Stimulated activated CD4-positive, alpha-beta T cell treated with anti-CD3 and anti-CD28 coated beads, Interleukin-1b, Interleukin-23, amount 100 ng/mL, for 24 hours (primary cell): ENCODE data around the gene ALDOA.
"Not testable (repeated sequence)": the region's sequence is repeated elsewhere in the genome, so short reads cannot be mapped to it uniquely, and the experiment has no call there.

Experiments
- DNase-seq, 4 experiments: peaks; one replicate each; pipeline ENCODE4 v3.0.0-alpha.2; 2020; ENCODE audit warnings: low read depth in 4 of 4, low spot score in 1 of 4

ALDOA gene

DNA sequence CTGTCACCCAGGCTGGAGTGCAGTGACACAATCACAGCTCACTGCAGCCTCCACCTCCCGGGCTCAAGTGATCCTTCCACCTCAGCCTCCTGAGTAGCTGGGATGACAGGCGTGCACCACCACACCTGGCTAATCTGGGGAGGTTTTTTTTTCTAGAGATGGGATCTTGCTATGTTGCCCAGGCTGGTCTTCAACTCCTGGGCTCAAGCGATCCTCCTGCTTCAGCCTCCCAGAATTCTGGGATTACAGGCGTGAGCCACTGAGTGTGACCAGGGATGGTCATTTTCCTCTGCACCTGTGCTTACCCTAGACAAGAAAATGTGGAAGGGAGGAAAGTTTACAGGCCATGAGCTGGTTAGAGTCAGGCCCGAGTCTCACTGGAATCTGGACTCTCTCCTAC, 24.9 kb upstream of the ALDOA start:
- not testable (repeated sequence) for DNase-seq

DNA sequence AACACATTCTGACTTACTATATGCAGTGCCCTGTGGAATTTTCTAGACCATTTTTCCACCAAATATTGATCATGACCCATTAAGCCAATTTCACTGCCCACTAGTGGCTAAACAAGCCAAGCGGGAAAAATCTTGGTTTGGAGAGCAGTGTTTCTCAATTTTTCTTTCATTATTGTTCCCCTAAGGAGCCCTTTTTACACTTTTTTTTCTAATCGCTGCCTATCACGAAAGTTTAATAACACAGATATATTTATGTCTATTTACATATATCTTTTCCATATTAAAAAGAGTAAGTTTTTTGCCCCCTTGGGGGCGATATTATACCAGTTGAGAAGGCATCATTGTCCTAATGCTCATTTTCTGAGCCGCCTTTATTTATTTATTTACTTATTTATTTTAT, 23.7 kb upstream of the ALDOA start:
- no peak for DNase-seq

DNA sequence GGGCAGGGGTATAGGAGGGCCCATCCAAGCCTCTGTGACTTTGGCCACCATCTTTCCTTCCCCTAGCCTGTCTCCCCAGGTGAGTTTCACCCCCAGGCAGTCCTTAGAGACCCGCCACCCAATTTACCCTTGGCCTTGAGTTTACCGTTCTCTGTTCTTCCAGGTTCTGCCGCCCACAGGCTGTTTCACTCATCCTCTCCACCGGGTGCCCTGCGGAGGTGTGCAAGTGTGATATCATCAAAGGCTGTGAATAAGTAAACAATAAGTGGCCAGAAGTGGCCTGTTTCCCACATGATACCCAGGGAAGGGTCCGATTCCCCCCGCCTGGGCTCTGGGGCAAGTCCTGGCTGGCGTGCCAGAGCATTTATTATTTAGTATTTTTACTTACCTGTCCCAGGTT, 19.4 kb upstream of the ALDOA start:
- DNase-seq = no peak

DNA sequence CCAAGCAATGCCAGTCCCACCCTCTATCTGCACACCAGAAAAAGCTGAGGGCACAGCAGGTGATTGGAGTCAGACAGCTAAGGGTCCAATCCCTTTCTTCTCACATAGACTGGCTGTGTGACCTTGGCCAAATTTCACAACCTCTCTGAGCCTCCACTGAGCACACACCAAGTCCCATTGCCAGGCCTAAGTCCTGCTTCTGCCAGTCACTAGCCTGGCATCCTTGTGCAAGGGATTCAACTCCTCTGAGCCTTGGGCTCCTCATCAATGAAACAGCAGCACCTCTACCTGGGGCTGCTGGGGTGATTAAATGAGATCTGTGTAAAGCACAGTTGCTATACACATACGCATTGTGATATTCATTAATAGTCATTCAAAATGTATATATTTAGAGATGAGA, 19.0 kb upstream of the ALDOA start:
- no peak for DNase-seq

DNA sequence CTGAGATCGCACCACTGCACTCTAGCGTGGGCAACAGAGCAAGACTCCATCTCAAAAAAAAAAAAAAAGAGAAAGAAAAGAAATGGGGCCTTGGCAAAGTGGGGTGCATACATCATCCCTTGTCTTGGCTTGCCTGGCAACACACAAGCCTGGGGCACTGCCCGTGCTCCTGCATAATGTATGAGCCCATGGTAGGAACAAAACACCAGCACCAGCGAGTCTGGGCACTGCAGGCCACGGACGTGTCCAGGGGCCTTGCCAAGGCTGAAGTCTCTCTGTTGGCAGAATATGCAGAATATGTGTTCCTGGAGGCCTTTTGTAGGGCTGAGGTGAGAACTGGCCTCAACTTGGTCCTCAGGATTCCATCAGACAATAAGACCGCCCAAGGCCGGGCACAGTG, 15.7 kb upstream of the ALDOA start:
- DNase-seq = no peak

DNA sequence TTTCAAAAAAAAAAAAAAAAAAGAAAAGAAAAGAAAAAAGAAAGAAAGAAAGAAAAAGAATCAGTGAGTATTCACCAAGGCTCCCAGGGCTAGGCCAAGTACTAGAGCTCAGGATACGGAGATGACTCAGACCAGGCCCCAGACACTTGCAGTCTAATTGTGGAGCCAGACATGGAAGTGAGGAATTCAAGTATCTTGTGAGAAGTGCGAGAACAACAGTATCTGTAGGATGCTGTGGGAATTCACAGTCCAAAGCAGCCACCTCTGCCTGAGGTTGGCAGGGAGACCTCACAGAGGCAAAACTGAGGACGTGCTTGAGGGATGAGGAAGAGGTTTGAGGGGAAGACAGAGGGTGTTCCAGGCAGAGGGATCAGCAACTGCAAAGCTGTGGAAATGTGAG, 14.0 kb upstream of the ALDOA start:
- DNase-seq = no peak

DNA sequence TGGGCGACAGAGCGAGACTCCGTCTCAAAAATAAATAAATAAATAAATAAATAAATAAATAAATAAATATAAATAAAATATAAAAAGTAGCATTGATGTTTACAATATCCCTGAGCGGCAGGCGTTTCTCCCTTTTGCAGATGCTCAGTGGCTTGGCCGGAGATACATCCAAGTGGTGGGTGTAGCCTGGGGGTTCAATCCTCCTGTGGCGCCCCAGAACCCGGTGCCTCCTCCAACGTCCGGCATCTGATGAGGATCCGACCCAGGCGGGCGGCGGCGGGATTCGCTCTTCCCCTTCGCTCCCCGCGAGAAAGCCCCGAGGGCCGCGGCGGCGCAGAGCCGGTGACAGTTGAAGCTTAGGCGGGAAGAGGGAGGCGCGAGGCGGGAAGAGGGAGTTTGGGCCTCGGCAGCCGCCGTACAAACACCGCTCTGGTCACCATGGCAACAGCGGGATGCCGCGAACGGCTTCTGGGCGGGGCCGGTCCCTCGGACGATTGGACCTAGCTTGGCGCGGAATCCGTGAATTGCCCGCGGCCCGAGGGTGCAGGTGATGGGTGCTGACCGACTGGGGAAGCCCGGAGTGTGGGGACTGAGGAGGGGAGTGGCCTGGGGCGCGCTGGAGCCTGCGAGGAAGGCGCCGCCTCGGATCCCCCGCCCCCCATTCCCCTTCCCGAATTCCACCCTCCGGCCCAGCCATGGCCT, 12.7 kb upstream of the ALDOA start:
- DNase-seq = peak; percentile 88 to 94 (median 93)

DNA sequence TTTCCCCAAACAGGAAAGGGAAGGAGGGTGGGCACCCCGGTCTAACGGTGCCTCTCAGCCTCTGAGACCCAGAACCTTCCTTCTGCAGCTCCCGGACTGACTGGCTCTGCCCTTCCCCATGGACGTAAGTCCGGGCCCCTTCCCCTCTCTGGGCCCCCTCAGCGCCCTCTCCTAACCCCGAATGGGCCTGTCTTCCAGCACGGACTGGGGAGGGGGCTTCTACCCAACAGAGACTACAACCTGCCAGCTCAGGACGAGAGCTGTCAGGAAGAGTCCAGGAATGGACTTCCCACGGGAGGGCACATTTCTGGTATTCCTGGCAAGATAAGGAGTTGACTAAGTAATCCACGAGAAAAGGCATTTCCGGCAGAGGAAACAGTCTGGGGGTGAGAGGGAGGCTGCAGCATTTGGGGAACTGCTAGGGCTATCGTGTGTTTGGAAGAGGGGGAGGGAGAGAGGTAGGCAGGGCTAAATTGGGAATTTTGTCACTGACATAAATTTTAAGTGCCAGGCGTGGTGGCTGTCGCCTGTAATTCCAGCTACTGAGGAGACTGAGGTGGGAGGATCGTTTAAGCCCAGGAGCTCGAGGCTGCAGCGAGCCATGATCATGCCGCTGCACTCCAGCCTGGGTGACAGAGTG, 12.1 kb upstream of the ALDOA start:
- no peak for DNase-seq

DNA sequence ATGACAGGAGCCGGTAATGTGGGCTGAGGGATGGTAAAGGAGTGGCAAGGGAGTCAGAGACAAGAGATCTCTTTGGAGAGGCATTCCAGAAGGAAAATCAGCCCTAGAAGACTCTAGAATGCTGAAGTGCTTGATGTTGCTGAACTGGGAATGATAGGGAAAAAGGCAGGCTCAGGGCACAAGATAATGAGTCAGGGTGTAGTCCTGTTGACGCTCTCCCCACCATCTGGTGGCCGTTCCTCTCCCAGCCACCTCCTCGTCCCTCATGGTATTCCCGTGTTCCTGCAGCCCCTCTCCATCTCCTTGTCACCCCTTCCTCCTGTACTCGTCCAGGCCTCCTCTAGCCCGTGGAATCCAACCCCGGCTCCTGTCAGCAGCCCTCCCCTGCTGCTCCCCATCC, 11.1 kb upstream of the ALDOA start:
- DNase-seq = no peak

DNA sequence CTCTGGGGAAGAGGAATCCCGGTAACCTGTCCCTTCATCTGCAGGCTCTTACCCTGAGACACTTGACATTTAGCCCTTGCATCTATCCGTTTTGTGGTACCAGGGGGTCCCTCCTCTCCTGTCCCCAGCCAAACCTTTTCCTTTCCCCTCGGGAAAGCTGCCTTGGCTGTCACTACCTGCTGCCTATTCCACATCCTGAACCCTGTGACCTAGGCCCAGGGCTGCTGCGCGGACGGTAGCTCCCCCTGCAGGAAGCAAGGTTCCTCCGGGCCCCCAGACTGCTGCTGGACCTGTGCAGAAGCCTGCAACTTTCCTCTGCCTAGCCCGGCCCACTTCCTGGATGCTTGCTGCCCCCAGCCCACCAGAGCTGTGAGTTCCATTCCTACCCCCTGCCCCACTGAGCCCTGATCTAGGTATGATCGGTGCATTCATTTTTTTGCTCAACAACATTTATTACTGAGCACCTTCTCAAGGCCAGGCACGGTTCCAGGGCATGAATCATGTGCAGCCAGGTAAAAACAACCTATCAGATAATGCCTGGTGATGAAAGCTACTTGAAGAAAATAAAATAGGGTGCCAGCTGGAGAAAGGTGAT, 10.5 kb upstream of the ALDOA start:
- DNase-seq = peak in 2 of 4 experiments; percentile 35 to 40

DNA sequence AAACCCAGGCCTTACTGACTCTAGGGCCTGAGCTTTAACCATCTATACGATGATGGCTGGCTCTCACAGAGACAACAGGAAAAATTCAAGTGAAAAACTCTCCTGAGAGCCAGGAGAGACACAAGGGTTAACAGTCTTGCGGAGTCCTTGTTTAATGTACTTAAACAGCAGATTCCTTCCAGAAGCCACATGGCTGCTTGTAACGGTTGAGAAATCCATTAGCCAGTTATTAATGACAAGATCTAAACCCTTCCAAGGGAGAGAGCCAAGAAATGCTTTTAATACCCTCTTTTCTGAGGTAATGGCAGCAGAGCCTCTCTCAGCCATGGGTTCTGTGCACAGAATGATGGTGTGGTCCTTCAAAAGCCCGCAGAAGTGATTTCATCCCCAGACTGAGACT, 5.2 kb upstream of the ALDOA start:
- DNase-seq = no peak

DNA sequence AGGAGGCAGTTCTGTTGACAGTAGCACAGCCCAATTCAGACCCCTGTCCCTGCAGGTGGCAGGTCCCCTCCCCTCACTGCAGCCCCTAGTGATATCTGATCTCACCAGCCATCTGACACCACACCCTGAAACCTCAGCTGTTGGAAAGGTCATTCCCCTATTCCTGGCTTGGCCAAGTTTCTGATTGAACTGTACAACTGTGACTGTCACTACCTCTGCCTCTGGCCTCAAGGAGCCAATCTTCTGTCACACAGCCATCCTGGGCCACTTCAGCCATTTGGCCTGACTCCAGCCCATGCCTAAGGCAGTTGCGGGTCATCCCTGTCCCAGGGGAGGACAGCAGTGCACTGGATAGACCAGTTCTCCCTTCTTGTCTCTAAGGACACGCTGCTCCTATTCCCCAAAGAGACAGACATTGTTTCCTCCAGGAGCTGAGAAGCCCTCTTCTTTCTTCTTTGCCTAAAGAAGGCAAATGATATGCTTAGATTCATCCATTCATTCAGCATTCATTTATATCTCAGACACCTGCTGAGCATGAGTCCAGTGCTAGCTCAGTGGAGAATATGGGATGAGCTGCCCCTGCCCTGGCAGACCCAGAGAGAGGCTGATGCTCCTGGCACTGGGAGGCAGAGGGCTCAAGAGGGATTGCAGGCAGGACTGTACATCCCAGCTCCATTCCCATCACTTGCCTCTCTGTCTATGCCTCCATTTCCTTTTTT, 4.6 kb upstream of the ALDOA start:
- DNase-seq = no peak

DNA sequence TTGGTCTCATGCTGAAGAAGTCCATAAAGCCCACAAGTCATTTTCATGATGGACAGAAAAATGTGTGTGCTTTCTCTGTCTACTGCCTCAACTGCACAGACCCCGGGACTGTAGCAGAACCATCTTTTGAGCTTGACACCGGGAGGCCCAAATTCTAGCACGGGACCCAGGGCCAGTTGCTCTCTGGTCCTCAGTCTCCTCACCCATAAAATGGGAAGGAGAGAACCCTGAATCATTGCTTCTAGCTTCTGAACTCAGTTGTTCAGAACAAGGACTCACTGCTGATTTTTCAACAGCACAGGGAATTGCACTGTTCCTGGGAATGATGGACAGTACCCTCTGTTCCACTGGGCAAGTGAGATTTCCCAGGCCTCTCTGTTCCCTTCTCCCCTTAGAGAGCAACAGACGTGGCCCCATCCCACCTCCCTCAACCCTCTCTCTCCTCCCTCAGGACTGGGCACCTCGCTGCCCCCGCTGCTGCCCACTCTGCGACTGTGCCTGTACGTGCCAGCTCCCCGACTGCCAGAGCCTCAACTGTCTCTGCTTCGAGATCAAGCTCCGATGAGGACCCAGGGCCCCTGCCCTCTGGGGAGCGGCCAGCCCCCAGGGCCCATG, 2.2 kb upstream of the ALDOA start:
- no peak for DNase-seq

DNA sequence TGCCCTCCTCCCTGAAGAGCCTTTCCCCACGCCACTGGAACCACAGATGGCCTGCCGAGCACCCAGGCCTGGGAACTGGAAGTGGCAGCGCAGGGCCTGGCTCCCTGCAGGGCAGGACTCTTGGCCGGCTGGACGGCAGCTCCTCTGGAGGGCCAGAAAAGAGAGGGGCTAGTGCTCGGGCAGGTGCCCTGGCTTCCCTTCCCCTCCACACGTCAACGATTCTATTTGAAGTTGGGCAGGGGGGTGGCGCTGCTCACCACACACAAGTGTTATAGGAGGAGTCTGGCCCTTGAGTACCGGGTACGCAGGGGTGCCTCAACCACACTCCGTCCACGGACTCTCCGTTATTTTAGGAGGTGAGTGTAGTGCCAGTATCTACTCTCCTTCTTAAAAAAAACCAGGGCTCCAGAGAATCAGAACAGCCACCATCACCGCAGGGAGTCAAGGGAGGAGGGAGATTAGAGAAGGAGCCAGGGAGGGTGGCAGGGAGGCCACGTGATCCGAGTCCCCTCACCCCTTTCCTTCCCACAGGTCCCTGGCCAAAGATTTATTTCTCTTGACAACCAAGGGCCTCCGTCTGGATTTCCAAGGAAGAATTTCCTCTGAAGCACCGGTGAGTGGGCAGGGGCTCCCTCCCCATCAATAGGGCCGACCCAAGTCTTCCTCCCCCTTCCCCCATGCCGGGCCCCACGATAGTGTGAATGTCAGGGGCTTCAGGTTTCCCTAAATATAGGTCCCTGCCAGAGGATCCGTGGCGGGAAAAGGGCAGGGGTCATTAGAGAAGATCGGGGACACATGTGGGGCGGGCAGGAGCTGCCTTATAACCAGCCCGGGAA, 1.4 kb upstream of the ALDOA start:
- DNase-seq = peak; percentile 49 to 75 (median 56)

DNA sequence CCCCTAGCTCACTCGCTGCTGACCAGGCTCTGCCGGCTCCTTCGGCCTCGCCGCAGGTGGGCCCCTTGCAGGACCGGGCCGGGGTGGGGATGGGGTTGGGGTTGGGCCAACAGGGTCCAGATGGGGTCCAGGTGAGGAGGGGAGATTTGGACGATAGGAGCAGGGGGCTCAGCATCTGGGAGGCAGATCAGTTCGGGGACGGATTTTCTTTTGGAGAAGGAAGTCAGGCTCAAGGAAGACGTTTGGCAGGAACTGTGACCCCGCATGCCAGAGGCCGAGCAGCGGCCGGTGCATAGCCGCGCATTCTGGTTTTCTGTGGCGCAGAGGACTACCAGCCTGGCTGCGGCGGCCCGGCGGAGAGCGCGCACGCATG, 845 bp upstream of the ALDOA start:
- no peak for DNase-seq

DNA sequence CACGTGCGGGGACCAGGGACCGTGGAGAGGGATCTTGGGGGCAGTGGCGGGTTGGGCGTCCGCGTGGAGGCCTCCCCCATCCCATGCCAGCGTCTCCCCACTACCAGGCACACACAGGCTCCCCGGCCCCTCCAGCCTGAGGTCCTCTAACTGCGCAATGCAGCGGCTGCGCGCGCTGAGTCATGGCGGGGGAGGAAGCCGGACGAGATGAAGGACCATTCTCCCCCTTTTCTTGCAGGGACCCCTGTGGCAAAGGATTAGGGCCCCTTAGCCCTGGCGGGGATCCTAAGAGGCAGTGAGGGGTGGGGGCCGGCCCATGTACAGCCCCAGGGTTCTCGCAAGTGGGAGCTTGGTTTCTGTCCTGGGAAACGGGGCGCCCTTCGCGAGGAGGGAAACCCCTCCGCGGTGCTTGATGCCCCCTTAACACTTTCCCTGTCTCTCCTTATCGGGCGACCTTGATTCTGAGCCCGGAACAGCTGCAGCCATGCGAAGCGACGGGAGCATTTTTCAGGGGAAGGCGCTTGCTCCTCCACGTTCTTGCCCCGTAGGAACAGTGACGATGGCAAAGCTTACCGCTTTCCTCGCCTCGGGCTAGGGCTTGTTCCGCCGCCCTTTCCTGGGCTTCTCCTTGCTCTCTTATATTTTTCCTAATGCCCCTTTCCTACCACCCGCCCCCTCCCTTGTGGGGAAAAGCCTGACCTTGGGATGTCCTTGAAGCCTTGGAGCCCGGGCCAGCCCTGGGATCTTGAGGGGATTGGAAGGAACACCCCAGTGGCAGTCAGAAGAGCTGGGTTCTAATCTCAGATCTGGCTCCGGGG, 592 bp downstream of the ALDOA start:
- peak in 2 of 4 experiments; percentile 30 to 32 for DNase-seq

DNA sequence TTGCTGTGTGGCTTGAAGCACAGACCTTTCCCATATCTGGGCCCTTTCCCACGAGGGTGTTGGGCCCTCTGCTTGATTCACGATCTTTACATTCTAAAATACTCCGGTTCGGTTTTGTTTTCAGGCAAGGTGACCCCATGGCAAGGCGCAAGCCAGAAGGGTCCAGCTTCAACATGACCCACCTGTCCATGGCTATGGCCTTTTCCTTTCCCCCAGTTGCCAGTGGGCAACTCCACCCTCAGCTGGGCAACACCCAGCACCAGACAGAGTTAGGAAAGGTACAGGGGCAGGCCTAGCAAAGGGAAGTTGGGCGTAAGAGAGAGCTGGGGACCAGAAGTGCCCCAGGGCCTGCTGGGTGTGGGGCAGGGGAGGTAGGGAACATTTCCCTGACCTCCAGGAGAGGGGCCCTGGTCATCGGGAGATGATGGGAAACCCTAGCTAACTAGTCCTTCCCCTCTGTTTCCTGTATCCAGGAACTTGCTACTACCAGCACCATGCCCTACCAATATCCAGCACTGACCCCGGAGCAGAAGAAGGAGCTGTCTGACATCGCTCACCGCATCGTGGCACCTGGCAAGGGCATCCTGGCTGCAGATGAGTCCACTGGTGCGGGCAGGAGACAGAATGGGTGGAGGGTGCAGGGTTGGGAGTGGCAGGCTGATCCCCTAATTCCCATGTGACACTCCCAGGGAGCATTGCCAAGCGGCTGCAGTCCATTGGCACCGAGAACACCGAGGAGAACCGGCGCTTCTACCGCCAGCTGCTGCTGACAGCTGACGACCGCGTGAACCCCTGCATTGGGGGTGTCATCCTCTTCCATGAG, 1.4 kb downstream of the ALDOA start:
- no peak for DNase-seq

DNA sequence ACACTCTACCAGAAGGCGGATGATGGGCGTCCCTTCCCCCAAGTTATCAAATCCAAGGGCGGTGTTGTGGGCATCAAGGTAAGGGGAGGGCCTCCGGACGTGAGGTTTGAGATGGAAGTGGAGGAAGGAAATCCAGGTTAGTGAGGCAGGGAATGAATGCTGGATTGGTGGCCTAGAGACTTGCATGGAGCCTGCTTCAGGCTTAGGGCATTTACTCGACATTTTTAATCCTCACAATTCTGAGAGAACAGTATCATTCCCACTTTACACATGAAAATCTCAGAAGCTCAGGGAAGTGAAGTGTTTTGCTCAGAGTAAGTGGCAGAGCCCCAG, 2.0 kb downstream of the ALDOA start:
- DNase-seq = no peak

DNA sequence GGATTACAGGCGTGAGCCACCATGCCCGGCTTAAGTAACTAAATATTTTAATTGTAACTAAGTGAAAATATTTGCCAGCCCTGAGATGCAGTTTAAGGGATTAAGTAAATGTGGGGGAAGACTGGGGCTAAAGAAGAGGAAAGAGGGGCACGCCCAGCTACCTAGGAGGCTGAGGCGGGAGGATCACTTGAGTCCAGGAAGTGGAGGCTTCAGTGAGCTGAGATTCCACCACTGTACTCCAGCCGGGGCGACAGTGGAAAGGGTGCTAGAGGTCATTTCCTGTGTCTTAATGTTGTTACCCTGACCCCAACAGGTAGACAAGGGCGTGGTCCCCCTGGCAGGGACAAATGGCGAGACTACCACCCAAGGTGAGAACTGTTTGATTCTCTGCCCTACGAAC, 2.8 kb downstream of the ALDOA start:
- no peak for DNase-seq
